ENCODE data around the gene RNU1-4.
"Not testable (repeated sequence)": the region's sequence is repeated elsewhere in the genome, so short reads cannot be mapped to it uniquely, and the experiment has no call there.

RNU1-4 gene

GRCh38 chr1:16709659-16710087 is 30.6 kb upstream of the RNU1-4 start:
- not testable (repeated sequence) for H3K23ac ChIP-seq (ENCODE audit: low read depth, low read length, poor library complexity); H3K27me3 ChIP-seq (ENCODE audit: control insufficient read depth in 3 of 3, insufficient read depth in 3 of 3, low read depth in 1 of 3, low read length in 3 of 3); H3K14ac ChIP-seq (ENCODE audit: low read length); H3K79me1 ChIP-seq (ENCODE audit: low read depth, low read length); H4K8ac ChIP-seq (ENCODE audit: low read depth, low read length); H2BK5ac ChIP-seq (ENCODE audit: low read length); H2BK120ac ChIP-seq (ENCODE audit: low read depth, low read length); H3K4me1 ChIP-seq (ENCODE audit: control insufficient read depth in 2 of 2, insufficient read depth in 1 of 2, low read depth in 1 of 2, low read length in 2 of 2); H3K9ac ChIP-seq (ENCODE audit: low read depth, low read length, poor library complexity); H2BK15ac ChIP-seq (ENCODE audit: low read length); H2AFZ ChIP-seq (ENCODE audit: low read length); H3K36me3 ChIP-seq (replicated peaks in 1 of 2; ENCODE audit: control insufficient read depth in 2 of 2, insufficient read depth in 2 of 2, low read length in 2 of 2); H3K9me3 ChIP-seq (replicated peaks in 1 of 2; ENCODE audit: control insufficient read depth in 2 of 2, insufficient read depth in 1 of 2, low read depth in 1 of 2, low read length in 2 of 2); H3K4me2 ChIP-seq (ENCODE audit: insufficient read depth, low read length, poor library complexity, severe bottlenecking); H4K91ac ChIP-seq (ENCODE audit: low read depth, low read length, poor library complexity); H2BK12ac ChIP-seq (ENCODE audit: low read length); DNase-seq (ENCODE audit: low spot score); H3K18ac ChIP-seq (ENCODE audit: low read length); H3K4ac ChIP-seq (ENCODE audit: low read length); H3K27ac ChIP-seq (replicated peaks; ENCODE audit: low read length); H2AK5ac ChIP-seq (ENCODE audit: low read depth, low read length); H3K4me3 ChIP-seq (ENCODE audit: low read length in 2 of 2)
- no CpG with 5 or more reads among the region's 3 CpGs for WGBS, 2 donors (ENCODE audit: extremely low coverage in 2 of 2, insufficient read length in 2 of 2, insufficient replicate concordance in 1 of 2)

DNA sequence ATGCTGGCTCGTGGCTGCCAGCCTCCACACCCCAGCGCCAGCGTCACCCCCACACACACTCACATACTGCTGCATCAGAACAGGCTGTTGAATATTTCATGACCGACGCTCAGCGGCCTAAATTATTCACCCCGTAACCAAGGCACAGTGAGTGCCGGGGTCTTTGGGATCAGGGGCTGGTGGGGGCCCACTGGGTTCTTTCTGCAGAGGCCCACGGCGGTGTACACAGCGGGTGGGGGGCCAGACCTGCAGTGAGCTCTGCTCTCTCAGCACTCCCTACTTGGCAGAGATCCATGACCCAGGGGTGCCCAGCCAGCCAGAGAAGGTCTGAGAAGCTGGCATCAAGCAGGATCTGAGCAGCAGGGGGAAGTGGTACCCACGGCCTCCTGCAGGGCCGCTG is 29.7 kb upstream of the RNU1-4 start:
- not testable (repeated sequence) for H3K4ac ChIP-seq (ENCODE audit: low read length); H3K23ac ChIP-seq (ENCODE audit: low read depth, low read length, poor library complexity); H2BK120ac ChIP-seq (ENCODE audit: low read depth, low read length); H3K27me3 ChIP-seq (ENCODE audit: control insufficient read depth in 3 of 3, insufficient read depth in 3 of 3, low read depth in 1 of 3, low read length in 3 of 3); H3K27ac ChIP-seq (replicated peaks; ENCODE audit: low read length); H3K14ac ChIP-seq (ENCODE audit: low read length); H3K4me2 ChIP-seq (ENCODE audit: insufficient read depth, low read length, poor library complexity, severe bottlenecking); H4K91ac ChIP-seq (ENCODE audit: low read depth, low read length, poor library complexity); H2AK5ac ChIP-seq (ENCODE audit: low read depth, low read length); H2BK5ac ChIP-seq (ENCODE audit: low read length); DNase-seq (ENCODE audit: low spot score); H3K9me3 ChIP-seq (replicated peaks in 1 of 2; ENCODE audit: control insufficient read depth in 2 of 2, insufficient read depth in 1 of 2, low read depth in 1 of 2, low read length in 2 of 2); H3K36me3 ChIP-seq (replicated peaks in 1 of 2; ENCODE audit: control insufficient read depth in 2 of 2, insufficient read depth in 2 of 2, low read length in 2 of 2); H3K79me1 ChIP-seq (ENCODE audit: low read depth, low read length); H4K8ac ChIP-seq (ENCODE audit: low read depth, low read length); H3K4me1 ChIP-seq (ENCODE audit: control insufficient read depth in 2 of 2, insufficient read depth in 1 of 2, low read depth in 1 of 2, low read length in 2 of 2); H2BK12ac ChIP-seq (ENCODE audit: low read length); H2AFZ ChIP-seq (ENCODE audit: low read length); H3K9ac ChIP-seq (ENCODE audit: low read depth, low read length, poor library complexity); H2BK15ac ChIP-seq (ENCODE audit: low read length); H3K4me3 ChIP-seq (ENCODE audit: low read length in 2 of 2); H3K18ac ChIP-seq (ENCODE audit: low read length)
- WGBS, 2 donors (ENCODE audit: extremely low coverage in 2 of 2, insufficient read length in 2 of 2, insufficient replicate concordance in 1 of 2): no CpG with 5 or more reads among the region's 13 CpGs

- WGBS, 2 donors (ENCODE audit: extremely low coverage in 2 of 2, insufficient read length in 2 of 2, insufficient replicate concordance in 1 of 2): no CpG with 5 or more reads among the region's 5 CpGs
Observed at GRCh38 chr1:16712131-16712530, 28.2 kb upstream of the RNU1-4 start.

DNA sequence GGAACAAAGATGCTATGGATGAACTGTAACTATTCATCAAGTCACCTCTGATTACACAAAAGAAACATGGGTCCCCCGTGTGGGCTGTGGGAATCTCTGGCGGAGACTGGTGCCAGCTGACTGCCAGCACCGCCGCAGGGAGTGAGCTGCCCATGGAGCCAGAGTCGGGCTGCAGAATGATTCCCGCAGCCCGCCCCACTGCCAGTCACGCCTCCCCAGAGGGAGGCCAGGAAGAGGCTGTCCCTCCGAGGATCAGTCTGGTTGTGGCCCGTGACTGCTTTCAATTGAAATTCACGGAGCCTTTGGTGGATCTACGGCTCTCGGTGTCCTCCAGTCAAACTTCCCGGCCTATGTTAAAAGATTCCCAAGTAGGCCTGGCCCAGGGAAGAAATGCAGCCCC is 27.7 kb upstream of the RNU1-4 start:
- H3K23ac ChIP-seq (ENCODE audit: low read depth, low read length, poor library complexity); H2BK15ac ChIP-seq (ENCODE audit: low read length); H3K4me3 ChIP-seq (ENCODE audit: low read length in 2 of 2); H3K27ac ChIP-seq (replicated peaks; ENCODE audit: low read length); H3K4me2 ChIP-seq (ENCODE audit: insufficient read depth, low read length, poor library complexity, severe bottlenecking); H3K4me1 ChIP-seq (ENCODE audit: control insufficient read depth in 2 of 2, insufficient read depth in 1 of 2, low read depth in 1 of 2, low read length in 2 of 2); DNase-seq (ENCODE audit: low spot score); H2BK12ac ChIP-seq (ENCODE audit: low read length); H3K27me3 ChIP-seq (ENCODE audit: control insufficient read depth in 3 of 3, insufficient read depth in 3 of 3, low read depth in 1 of 3, low read length in 3 of 3); H3K14ac ChIP-seq (ENCODE audit: low read length); H3K18ac ChIP-seq (ENCODE audit: low read length); H3K79me1 ChIP-seq (ENCODE audit: low read depth, low read length); H4K8ac ChIP-seq (ENCODE audit: low read depth, low read length); H2AK5ac ChIP-seq (ENCODE audit: low read depth, low read length); H3K36me3 ChIP-seq (replicated peaks in 1 of 2; ENCODE audit: control insufficient read depth in 2 of 2, insufficient read depth in 2 of 2, low read length in 2 of 2); H2BK120ac ChIP-seq (ENCODE audit: low read depth, low read length); H2BK5ac ChIP-seq (ENCODE audit: low read length); H3K9me3 ChIP-seq (replicated peaks in 1 of 2; ENCODE audit: control insufficient read depth in 2 of 2, insufficient read depth in 1 of 2, low read depth in 1 of 2, low read length in 2 of 2); H4K91ac ChIP-seq (ENCODE audit: low read depth, low read length, poor library complexity); H3K9ac ChIP-seq (ENCODE audit: low read depth, low read length, poor library complexity); H3K4ac ChIP-seq (ENCODE audit: low read length); H2AFZ ChIP-seq (ENCODE audit: low read length): not testable (repeated sequence)
- no CpG with 5 or more reads among the region's 14 CpGs for WGBS, 2 donors (ENCODE audit: extremely low coverage in 2 of 2, insufficient read length in 2 of 2, insufficient replicate concordance in 1 of 2)

More at GRCh38 chr1:16712131-16712530, 28.2 kb upstream of the RNU1-4 start:
- H3K79me1 ChIP-seq (ENCODE audit: low read depth, low read length); H2BK120ac ChIP-seq (ENCODE audit: low read depth, low read length); H3K14ac ChIP-seq (ENCODE audit: low read length); H3K4me1 ChIP-seq (ENCODE audit: control insufficient read depth in 2 of 2, insufficient read depth in 1 of 2, low read depth in 1 of 2, low read length in 2 of 2); H2AFZ ChIP-seq (ENCODE audit: low read length); H3K9me3 ChIP-seq (replicated peaks in 1 of 2; ENCODE audit: control insufficient read depth in 2 of 2, insufficient read depth in 1 of 2, low read depth in 1 of 2, low read length in 2 of 2); H4K91ac ChIP-seq (ENCODE audit: low read depth, low read length, poor library complexity); H3K27me3 ChIP-seq (ENCODE audit: control insufficient read depth in 3 of 3, insufficient read depth in 3 of 3, low read depth in 1 of 3, low read length in 3 of 3); H2BK15ac ChIP-seq (ENCODE audit: low read length); H3K4ac ChIP-seq (ENCODE audit: low read length); H2AK5ac ChIP-seq (ENCODE audit: low read depth, low read length); H3K23ac ChIP-seq (ENCODE audit: low read depth, low read length, poor library complexity); H3K4me3 ChIP-seq (ENCODE audit: low read length in 2 of 2); H2BK12ac ChIP-seq (ENCODE audit: low read length); H2BK5ac ChIP-seq (ENCODE audit: low read length); H3K36me3 ChIP-seq (replicated peaks in 1 of 2; ENCODE audit: control insufficient read depth in 2 of 2, insufficient read depth in 2 of 2, low read length in 2 of 2); H3K18ac ChIP-seq (ENCODE audit: low read length); DNase-seq (ENCODE audit: low spot score); H4K8ac ChIP-seq (ENCODE audit: low read depth, low read length); H3K4me2 ChIP-seq (ENCODE audit: insufficient read depth, low read length, poor library complexity, severe bottlenecking); H3K27ac ChIP-seq (replicated peaks; ENCODE audit: low read length); H3K9ac ChIP-seq (ENCODE audit: low read depth, low read length, poor library complexity): not testable (repeated sequence)

Measured in neuronal stem cell (in vitro differentiated cells).